A549 (cell line): ENCODE measurements around the gene RGS6.

Experiments
- EP300 ChIP-seq, 2 experiments: fragments of >200 bp; sonication (Bioruptor Twin); formaldehyde crosslinking; IDR thresholded peaks; 2 replicates in 1 of 2; 3 replicates in 1 of 2; pipeline ENCODE4 v1.6.1; 2016 to 2017
- MAFK ChIP-seq: fragments of 450-650 bp; IDR thresholded peaks from 2 replicates; pipeline ENCODE4 v1.6.1; 2014; ENCODE audit not compliant: partially characterized antibody
- POLR2A ChIP-seq: IDR thresholded peaks from 2 replicates; pipeline ENCODE4 v1.6.1; 2012; ENCODE audit warnings: mild to moderate bottlenecking, low read length
- TF ChIP-seq, protein P1 (sequence below): fragments of >200 bp; sonication (Bioruptor Twin); formaldehyde crosslinking; IDR thresholded peaks from 3 replicates; pipeline ENCODE4 v1.5.1; 2016
- TF ChIP-seq, protein P2 (sequence below): fragments of 200-600 bp; sonication (generic); IDR thresholded peaks from 2 replicates; pipeline ENCODE4 v1.6.1; 2016; ENCODE audit warnings: antibody characterized with exemption, mild to moderate bottlenecking, moderate library complexity
- TF ChIP-seq, protein P3 (sequence below): IDR thresholded peaks from 2 replicates; pipeline ENCODE4 v1.6.1; 2012
- TF ChIP-seq, protein P4 (sequence below): fragments of 450-650 bp; IDR thresholded peaks from 2 replicates; pipeline ENCODE4 v1.6.1; 2014; ENCODE audit warnings: antibody characterized with exemption

DNA sequence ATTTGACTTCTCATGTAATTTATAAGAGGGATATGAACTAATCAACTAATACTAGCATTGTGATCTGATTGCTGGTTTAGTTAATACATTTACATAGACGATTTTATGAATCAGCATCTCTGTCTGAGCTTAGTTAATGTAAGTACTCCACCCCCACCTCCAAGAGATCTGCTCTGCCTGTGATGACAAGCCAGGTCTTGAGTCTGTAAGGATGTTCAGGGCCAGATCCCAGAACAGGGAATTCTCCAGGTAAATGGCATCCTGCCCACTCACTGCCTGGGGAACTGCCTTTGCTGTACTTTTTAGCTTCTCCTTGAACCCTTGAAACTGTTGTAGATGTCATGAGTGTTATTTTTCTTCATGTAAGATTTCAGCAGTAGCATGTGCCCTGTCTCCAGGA is 289.8 kb downstream of the RGS6 start:
- TF ChIP-seq POLR2A (no peak), EP300 (IDR thresholded peaks at IDR 0.05) (no peak), MAFK (no peak)
- TF ChIP-seq, protein P1, sequence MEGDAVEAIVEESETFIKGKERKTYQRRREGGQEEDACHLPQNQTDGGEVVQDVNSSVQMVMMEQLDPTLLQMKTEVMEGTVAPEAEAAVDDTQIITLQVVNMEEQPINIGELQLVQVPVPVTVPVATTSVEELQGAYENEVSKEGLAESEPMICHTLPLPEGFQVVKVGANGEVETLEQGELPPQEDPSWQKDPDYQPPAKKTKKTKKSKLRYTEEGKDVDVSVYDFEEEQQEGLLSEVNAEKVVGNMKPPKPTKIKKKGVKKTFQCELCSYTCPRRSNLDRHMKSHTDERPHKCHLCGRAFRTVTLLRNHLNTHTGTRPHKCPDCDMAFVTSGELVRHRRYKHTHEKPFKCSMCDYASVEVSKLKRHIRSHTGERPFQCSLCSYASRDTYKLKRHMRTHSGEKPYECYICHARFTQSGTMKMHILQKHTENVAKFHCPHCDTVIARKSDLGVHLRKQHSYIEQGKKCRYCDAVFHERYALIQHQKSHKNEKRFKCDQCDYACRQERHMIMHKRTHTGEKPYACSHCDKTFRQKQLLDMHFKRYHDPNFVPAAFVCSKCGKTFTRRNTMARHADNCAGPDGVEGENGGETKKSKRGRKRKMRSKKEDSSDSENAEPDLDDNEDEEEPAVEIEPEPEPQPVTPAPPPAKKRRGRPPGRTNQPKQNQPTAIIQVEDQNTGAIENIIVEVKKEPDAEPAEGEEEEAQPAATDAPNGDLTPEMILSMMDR = no peak
- TF ChIP-seq, protein P2, sequence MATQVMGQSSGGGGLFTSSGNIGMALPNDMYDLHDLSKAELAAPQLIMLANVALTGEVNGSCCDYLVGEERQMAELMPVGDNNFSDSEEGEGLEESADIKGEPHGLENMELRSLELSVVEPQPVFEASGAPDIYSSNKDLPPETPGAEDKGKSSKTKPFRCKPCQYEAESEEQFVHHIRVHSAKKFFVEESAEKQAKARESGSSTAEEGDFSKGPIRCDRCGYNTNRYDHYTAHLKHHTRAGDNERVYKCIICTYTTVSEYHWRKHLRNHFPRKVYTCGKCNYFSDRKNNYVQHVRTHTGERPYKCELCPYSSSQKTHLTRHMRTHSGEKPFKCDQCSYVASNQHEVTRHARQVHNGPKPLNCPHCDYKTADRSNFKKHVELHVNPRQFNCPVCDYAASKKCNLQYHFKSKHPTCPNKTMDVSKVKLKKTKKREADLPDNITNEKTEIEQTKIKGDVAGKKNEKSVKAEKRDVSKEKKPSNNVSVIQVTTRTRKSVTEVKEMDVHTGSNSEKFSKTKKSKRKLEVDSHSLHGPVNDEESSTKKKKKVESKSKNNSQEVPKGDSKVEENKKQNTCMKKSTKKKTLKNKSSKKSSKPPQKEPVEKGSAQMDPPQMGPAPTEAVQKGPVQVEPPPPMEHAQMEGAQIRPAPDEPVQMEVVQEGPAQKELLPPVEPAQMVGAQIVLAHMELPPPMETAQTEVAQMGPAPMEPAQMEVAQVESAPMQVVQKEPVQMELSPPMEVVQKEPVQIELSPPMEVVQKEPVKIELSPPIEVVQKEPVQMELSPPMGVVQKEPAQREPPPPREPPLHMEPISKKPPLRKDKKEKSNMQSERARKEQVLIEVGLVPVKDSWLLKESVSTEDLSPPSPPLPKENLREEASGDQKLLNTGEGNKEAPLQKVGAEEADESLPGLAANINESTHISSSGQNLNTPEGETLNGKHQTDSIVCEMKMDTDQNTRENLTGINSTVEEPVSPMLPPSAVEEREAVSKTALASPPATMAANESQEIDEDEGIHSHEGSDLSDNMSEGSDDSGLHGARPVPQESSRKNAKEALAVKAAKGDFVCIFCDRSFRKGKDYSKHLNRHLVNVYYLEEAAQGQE = no peak
- TF ChIP-seq, protein P3, sequence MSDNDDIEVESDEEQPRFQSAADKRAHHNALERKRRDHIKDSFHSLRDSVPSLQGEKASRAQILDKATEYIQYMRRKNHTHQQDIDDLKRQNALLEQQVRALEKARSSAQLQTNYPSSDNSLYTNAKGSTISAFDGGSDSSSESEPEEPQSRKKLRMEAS = no peak
- TF ChIP-seq, protein P4, sequence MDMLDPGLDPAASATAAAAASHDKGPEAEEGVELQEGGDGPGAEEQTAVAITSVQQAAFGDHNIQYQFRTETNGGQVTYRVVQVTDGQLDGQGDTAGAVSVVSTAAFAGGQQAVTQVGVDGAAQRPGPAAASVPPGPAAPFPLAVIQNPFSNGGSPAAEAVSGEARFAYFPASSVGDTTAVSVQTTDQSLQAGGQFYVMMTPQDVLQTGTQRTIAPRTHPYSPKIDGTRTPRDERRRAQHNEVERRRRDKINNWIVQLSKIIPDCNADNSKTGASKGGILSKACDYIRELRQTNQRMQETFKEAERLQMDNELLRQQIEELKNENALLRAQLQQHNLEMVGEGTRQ = no peak
